Colonic mucosa (tissue), 4 donors: ENCODE data around the gene ZBTB7B. TPM values are rescaled to one million over a fixed set of nuclear protein-coding genes. Genes with fewer than 3 reads are reported as not detected.
A peak's percentile ranks its signal among the peaks of the same experiment; 100 is the strongest.

Experiments
- DNase-seq: peaks from one replicate; pipeline ENCODE4 v3.0.0-alpha.2; 2020
- H3K27ac ChIP-seq: fragments of 200-600 bp; one replicate; pipeline ENCODE4 v1.8.0; 2021
- H3K27me3 ChIP-seq: fragments of 200-600 bp; one replicate; pipeline ENCODE4 v1.8.0; 2021
- H3K36me3 ChIP-seq: fragments of 200-600 bp; one replicate; pipeline ENCODE4 v1.8.0; 2021
- H3K4me1 ChIP-seq: fragments of 200-600 bp; one replicate; pipeline ENCODE4 v1.8.0; 2021; ENCODE audit warnings: mild to moderate bottlenecking
- H3K4me3 ChIP-seq: fragments of 200-600 bp; one replicate; pipeline ENCODE4 v1.8.0; 2021
- H3K9ac ChIP-seq, 2 donors: one replicate each; pipeline ENCODE4 v1.7.0; 2013; ENCODE audit warnings: control low read depth in 2 of 2, low read depth in 2 of 2, low read length in 2 of 2
- H3K9me3 ChIP-seq: fragments of 200-600 bp; one replicate; pipeline ENCODE4 v1.8.0; 2021
- intact Hi-C: fragments of 100-400 bp; cut with DNase I; formaldehyde crosslinking; loops from one replicate; pipeline ENCODE4 v1.14.1; 2022
- total RNA-seq, 2 donors: library from RNA; stranded (reverse); fragmentation: NEBNext Ultra II Directional in 1 of 2; extraction: Animal tissue kit (Norgen Biotek cat#: 25700) in 1 of 2; gene quantifications; one replicate each; pipeline ENCODE4 v1.2.1, GENCODE V29; 2021
- TF ChIP-seq, protein P1 (sequence below): fragments of 200-600 bp; IDR thresholded peaks from one replicate; pipeline ENCODE4 v1.8.0; 2022; ENCODE audit warnings: antibody characterized with exemption, mild to moderate bottlenecking
- donor health status: healthy.
- donor health status: DM: no; HTN: no; CAD: no.
- donor health status: DM: no; HTN: no; CAD: no.

ZBTB7B gene
- total RNA-seq, 2 donors from 2014 or later, result 185 to 205 TPM

DNA sequence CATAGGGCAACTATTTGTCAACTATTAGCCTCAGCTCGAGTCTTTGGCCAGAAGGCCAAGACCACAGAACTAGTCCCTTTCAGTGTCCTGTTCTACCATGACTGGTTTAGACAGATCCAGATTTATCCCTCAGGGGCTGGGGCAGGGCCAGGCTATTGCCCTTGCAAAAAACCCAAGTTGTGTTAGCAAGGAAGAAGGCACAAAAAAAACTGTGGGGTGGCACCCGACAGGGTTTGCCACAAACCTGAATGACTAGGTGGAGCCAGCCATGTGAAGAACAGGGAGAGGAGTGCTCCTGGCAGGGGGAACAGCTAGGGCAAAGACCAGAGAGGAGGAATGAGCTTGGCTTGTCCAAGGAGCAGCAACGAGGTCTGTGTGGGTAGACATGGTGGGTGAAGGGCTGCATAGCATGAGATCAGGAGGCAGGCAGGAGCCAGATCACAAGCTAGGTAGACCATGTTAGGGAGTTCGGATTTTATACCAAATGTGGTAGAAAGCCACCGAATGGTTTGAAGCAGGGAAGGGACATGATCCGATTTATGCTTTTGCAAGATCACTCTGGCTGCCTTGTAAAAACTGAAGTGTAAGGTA is 35.3 kb downstream of the ZBTB7B start:
- no peak overlapping the region for H3K4me3 ChIP-seq
- intact Hi-C loops, result no loop called here
- peak overlapping the region; percentile 49 for H3K27ac ChIP-seq
- H3K9ac ChIP-seq, result peak overlapping the region in 1 of 2 donors; percentile 73
- H3K36me3 ChIP-seq, result no peaks in the 10 kb centered on the region
- no peaks in the 10 kb centered on the region for H3K27me3 ChIP-seq
- DNase-seq, result peak; percentile 59
- TF ChIP-seq, protein P1, sequence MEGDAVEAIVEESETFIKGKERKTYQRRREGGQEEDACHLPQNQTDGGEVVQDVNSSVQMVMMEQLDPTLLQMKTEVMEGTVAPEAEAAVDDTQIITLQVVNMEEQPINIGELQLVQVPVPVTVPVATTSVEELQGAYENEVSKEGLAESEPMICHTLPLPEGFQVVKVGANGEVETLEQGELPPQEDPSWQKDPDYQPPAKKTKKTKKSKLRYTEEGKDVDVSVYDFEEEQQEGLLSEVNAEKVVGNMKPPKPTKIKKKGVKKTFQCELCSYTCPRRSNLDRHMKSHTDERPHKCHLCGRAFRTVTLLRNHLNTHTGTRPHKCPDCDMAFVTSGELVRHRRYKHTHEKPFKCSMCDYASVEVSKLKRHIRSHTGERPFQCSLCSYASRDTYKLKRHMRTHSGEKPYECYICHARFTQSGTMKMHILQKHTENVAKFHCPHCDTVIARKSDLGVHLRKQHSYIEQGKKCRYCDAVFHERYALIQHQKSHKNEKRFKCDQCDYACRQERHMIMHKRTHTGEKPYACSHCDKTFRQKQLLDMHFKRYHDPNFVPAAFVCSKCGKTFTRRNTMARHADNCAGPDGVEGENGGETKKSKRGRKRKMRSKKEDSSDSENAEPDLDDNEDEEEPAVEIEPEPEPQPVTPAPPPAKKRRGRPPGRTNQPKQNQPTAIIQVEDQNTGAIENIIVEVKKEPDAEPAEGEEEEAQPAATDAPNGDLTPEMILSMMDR, result no peak
- H3K9me3 ChIP-seq, result no peaks in the 10 kb centered on the region
- H3K4me1 ChIP-seq, result peaks cover 3% of the 10 kb centered on the region

DNA sequence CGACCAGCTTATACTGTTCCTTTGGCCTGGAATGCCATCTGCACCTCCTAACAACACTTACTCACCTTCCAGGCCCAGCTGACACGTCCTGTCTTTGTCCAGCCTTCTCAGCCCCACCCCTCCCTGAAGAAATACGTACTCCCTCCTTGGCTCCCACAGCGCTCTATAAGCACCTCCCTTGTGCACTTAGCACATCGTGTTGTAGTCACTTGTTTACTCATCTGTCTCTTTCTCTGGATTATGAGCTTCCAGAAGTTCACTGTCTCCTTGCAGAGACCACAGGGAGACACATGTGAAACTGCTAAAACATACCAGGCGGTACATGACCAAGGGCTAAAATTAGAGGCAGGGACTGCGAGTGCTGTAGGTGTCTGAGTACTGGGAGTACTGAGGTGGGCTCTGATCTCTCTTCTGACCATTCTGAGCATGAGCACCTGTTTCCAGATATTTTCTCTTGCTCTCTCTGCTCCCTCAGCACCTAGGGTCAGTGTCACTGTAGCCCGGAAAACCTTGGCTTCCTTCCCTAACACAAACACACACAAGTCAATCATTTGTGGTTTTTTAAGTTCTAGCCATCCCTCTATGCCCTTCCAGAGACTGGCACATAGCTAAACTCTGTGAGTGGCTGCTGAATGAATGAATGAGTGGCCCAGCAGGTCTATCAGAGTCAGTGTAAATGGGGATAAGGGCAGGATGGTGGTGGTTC is 36.2 kb downstream of the ZBTB7B start:
- H3K4me1 ChIP-seq, result peaks cover 3% of the 10 kb centered on the region
- H3K27me3 ChIP-seq, result no peaks in the 10 kb centered on the region
- H3K27ac ChIP-seq, result peak overlapping the region; percentile 49
- H3K4me3 ChIP-seq, result no peak overlapping the region
- DNase-seq, result peak; percentile 81
- no peaks in the 10 kb centered on the region for H3K9me3 ChIP-seq
- intact Hi-C loops, result no loop called here
- H3K9ac ChIP-seq, result peak overlapping the region in 1 of 2 donors; percentile 73
- H3K36me3 ChIP-seq, result no peaks in the 10 kb centered on the region
- TF ChIP-seq, protein P1, result no peak

DNA sequence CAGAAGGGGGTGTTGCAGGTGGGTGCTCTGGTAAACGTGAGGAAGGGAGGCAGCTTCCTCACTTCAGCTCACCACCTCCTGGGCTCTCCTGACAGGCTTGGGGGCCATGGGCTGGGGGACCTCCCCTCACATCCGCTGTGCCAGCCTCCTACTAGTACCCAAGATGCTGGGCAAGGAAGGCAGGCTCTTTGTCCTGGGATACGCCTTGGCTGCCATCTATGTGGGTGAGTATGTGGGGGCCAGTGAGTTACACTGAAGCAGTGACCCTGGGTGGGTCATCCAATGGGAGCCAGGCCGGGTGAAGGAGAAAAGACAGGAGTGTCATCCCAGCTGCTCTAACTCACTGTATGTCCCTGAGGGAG is 36.7 kb downstream of the ZBTB7B start:
- DNase-seq, result no peak
- Histone ChIP-seq H3K27ac (peak overlapping the region; percentile 38), H3K9ac (peak overlapping the region in 1 of 2 donors; percentile 73), H3K27me3 (no peaks in the 10 kb centered on the region), H3K9me3 (no peaks in the 10 kb centered on the region), H3K36me3 (no peaks in the 10 kb centered on the region), H3K4me1 (peaks cover 3% of the 10 kb centered on the region), H3K4me3 (no peak overlapping the region)
- TF ChIP-seq, protein P1, result no peak
- intact Hi-C loops, result no loop called here

DNA sequence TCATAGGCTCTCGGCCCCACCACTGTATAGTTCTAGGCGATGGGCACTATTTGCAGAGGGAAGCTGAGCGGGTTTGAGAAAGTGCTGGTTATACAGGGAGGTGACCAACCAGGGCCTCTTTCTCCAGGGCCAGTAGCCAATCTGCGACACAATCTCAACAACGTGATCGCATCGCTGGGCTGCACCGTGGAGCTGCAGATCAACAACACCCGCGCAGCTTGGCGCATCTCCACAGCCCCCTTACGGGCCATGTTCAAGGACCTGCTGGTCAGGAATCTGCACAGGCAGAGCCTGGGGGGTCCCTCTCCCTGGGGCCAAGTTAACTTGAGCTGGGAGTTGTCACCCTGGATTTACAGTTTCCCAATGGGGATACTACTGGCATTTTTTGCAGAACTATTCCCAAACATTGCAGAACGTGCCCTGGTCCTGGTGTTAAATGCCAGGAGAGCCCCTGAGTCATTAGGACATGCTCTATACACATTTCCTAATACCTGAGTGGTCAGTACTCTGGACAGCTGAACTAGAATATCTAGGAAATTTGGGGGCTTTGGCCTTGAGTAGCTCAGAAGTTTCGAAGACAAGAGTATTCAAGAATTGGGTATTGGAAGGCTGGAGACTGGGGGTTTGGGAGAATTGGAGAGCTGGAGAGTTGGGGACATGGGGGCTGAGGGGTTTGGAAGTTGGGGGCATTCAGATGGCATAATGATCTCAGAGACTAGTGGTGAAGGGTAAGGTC is 37.9 kb downstream of the ZBTB7B start:
- Histone ChIP-seq H3K9me3 (no peaks in the 10 kb centered on the region), H3K36me3 (no peaks in the 10 kb centered on the region), H3K4me3 (no peak overlapping the region), H3K27ac (no peak overlapping the region), H3K4me1 (peaks cover 10% of the 10 kb centered on the region), H3K27me3 (no peaks in the 10 kb centered on the region), H3K9ac (no peak overlapping the region)
- TF ChIP-seq, protein P1, result no peak
- intact Hi-C loops, result no loop called here
- no peak for DNase-seq

DNA sequence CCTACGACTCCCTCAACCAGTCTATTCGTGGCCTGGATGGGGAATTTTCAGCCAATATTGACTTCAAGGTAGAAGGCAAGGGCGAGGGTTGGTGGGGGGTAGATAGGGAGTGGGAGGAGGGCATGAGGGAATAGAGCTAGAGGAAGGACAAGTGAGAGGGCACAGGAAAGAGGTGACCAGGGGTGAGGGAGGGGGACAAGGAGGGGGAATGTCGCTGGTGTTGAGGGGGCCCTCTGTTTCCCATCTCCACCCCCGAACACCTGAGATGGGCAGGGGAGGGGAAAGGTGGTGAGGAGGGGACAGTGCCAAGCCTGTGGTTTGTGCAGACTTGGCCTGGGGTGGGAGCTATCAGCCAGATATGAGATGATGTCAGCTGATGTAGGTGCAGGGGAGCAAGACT is 40.2 kb downstream of the ZBTB7B start:
- DNase-seq, result no peak
- TF ChIP-seq, protein P1, result no peak
- Histone ChIP-seq H3K4me1 (peaks cover 10% of the 10 kb centered on the region), H3K4me3 (no peak overlapping the region), H3K9me3 (no peaks in the 10 kb centered on the region), H3K27ac (peak overlapping the region; percentile 76), H3K27me3 (no peaks in the 10 kb centered on the region), H3K9ac (peak overlapping the region; percentile 51 to 67), H3K36me3 (no peaks in the 10 kb centered on the region)
- intact Hi-C loops, result no loop called here
